ENCODE results near the gene TMEM116. TPM values are rescaled to one million over a fixed set of nuclear protein-coding genes. Genes with fewer than 3 reads are reported as not detected.

Gene TMEM116
- total RNA-seq, result 1.1 and 2.7 TPM in 2 replicates

GRCh38 chr12:112012775-112013600 is at the start of gene TMEM116, which contains the start of gene ERP29:
TMEM116 (minus strand) TSS chr12:112013165; CDS start chr12:112005270, 7,895 bp downstream.
ERP29 (plus strand) TSS chr12:112013426; CDS start chr12:112013466, 40 bp downstream.

Other genes with a start within 250 kb of the TMEM116 start
- gene ALDH2, start 246.2 kb downstream of the TMEM116 start, total RNA-seq, result 62.4 and 63.2 TPM in 2 replicates
- gene MAPKAPK5, start 170.9 kb downstream of the TMEM116 start, total RNA-seq, result 26.6 and 29.3 TPM in 2 replicates
- 59.2 and 97.3 TPM in 2 replicates for gene ERP29, start 261 bp upstream of the TMEM116 start, total RNA-seq
- gene NAA25, start 95.6 kb upstream of the TMEM116 start, total RNA-seq, result 17.5 and 23.9 TPM in 2 replicates
- 22.7 and 29.6 TPM in 2 replicates for gene TRAFD1, start 112.4 kb upstream of the TMEM116 start, total RNA-seq